ENCODE data around the gene ZBTB7C. TPM values are rescaled to one million over a fixed set of nuclear protein-coding genes. Genes with fewer than 3 reads are reported as not detected.

The ZBTB7C gene
- total and polyA plus RNA-seq, 9 of the 15 experiments (the other 6 are each of a cell fraction or from before 2014, with no cell fraction given) = not detected

GRCh38 chr18:47992976-47993375 is 416.2 kb downstream of the ZBTB7C start (continued):
- TF ChIP-seq ZBTB12 (CRISPR knock-in tag; IDR thresholded peaks at IDR 0.05) (no peak), CTBP1 (IDR thresholded peaks at IDR 0.05; ENCODE audit: borderline replicate concordance) (no peak), CBFA2T2 (conservative IDR thresholded peaks at IDR 0.05) (no peak), XRCC5 (IDR thresholded peaks at IDR 0.05; ENCODE audit: low read depth, low read length) (no peak), NCOA1 (IDR thresholded peaks at IDR 0.05; ENCODE audit: low read depth) (no peak), ZNF785 (CRISPR knock-in tag; IDR thresholded peaks at IDR 0.05) (no peak), NR2C2 (CRISPR knock-in tag; IDR thresholded peaks at IDR 0.05) (no peak), NR2C2 (tag; IDR thresholded peaks at IDR 0.05) (no peak), MEF2D (tag; conservative IDR thresholded peaks at IDR 0.05; ENCODE audit: low read depth) (no peak), NUFIP1 (IDR thresholded peaks at IDR 0.05; ENCODE audit: partially characterized antibody) (no peak)
- TF ChIP-seq, protein P1, sequence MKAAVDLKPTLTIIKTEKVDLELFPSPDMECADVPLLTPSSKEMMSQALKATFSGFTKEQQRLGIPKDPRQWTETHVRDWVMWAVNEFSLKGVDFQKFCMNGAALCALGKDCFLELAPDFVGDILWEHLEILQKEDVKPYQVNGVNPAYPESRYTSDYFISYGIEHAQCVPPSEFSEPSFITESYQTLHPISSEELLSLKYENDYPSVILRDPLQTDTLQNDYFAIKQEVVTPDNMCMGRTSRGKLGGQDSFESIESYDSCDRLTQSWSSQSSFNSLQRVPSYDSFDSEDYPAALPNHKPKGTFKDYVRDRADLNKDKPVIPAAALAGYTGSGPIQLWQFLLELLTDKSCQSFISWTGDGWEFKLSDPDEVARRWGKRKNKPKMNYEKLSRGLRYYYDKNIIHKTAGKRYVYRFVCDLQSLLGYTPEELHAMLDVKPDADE (conservative IDR thresholded peaks at IDR 0.05; ENCODE audit: control insufficient read depth, low read depth, low read length) = no peak

DNA sequence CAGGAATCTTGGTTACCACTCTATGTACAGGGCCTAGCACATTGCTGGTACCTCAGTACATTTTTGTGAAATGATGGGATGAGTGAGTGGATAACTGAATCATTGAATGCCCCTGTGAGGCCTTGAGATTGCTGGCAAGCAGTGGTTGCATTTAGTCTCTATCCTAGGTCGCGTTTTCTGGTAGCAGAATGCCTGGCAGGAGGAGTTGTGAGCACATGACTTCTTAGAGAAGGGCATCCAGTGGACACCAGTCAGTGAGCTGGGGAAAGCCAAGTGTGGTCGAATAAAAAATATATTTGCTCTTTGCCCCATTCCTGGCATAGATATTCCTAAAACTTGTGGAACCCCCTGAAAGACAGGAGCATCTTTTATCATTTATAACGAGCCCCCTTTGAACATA is 416.9 kb downstream of the ZBTB7C start:
- Histone ChIP-seq H4K20me1 (replicated peaks; ENCODE audit: control insufficient read depth, insufficient read depth, low read length) (no peaks in the 10 kb centered on the region), H3K4me3 (no peak overlapping the region), H3K36me3 (ENCODE audit: control insufficient read depth, insufficient read depth, low read length) (no peaks in the 10 kb centered on the region), H3K4me2 (ENCODE audit: insufficient read depth, low read length) (no peak overlapping the region), H3K9me3 (replicated peaks; ENCODE audit: control insufficient read depth, insufficient read depth, low read depth, low read length) (peaks cover under 1% of the 10 kb centered on the region; the same call in 1 of the 2 replicates), H3K27me3 (ENCODE audit: control insufficient read depth in 2 of 2, insufficient read depth in 2 of 2, low read length in 2 of 2) (peaks cover 0 to 12% of the 10 kb centered on the region in 2 experiments; a peak in 2 of 5 replicates), H3K9ac (ENCODE audit: insufficient read depth in 1 of 2, low read depth in 2 of 2, low read length in 2 of 2) (no peak overlapping the region), H3K79me2 (ENCODE audit: control insufficient read depth, insufficient read depth, low read length) (no peaks in the 10 kb centered on the region), H3K9me1 (ENCODE audit: control insufficient read depth, insufficient read depth, low read length) (no peaks in the 10 kb centered on the region), H3K27ac (ENCODE audit: extremely low read depth, low read depth, low read length) (no peak overlapping the region), H2AFZ (ENCODE audit: low read depth, low read length) (no peak overlapping the region), H3K4me1 (replicated peaks in 1 of 2; ENCODE audit: control insufficient read depth in 2 of 2, insufficient read depth in 2 of 2, low read length in 2 of 2) (no peaks in the 10 kb centered on the region)
- TF ChIP-seq STAT5A (IDR thresholded peaks at IDR 0.05; ENCODE audit: borderline replicate concordance, low read length) (no peak), U2AF2 (optimal IDR thresholded peaks at IDR 0.05; ENCODE audit: low read depth, low read length) (no peak)
- 6% methylated on average over 4 of the region's 4 CpGs for WGBS (ENCODE audit: insufficient coverage, low coverage, missing lambda C conversion rate)
- ChIA-PET POLR2A (no interaction called here), CTCF (ENCODE audit: low intra/inter-chr PET ratio) (no interaction called here)
- intact Hi-C loops (cut with micrococcal nuclease) (no loop called here), in situ Hi-C loops (cut with MboI) (no loop called here)
- FAIRE-seq (no peak), DNase-seq (ENCODE audit: extremely low read depth in 1 of 4, low spot score in 3 of 4) (no peak), ATAC-seq (no peak)
- BruUV-seq (replicated peaks) = no TSS peak

Measured in K562 (cell line).